Fibroblast of lung (primary cell): ENCODE results near the gene TMEM191C.
"Not testable (repeated sequence)": the region's sequence is repeated elsewhere in the genome, so short reads cannot be mapped to it uniquely, and the experiment has no call there.

ENCODE experiments used
- EZH2 ChIP-seq: IDR thresholded peaks from 2 replicates; pipeline ENCODE4 v1.5.1; 2012; ENCODE audit warnings: low read length, control low read depth, mild to moderate bottlenecking; ENCODE audit errors: missing control alignments
- TF ChIP-seq, protein P1 (sequence below), 2 donors: IDR thresholded peaks in 1 of 2; conservative IDR thresholded peaks in 1 of 2; 1 replicate in 1 of 2; 2 replicates in 1 of 2; pipeline ENCODE4 v1.5.1; 2011 to 2012; ENCODE audit warnings: low read length in 2 of 2, control low read depth in 1 of 2, inconsistent platforms in 1 of 2, low read depth in 1 of 2, mild to moderate bottlenecking in 1 of 2

DNA sequence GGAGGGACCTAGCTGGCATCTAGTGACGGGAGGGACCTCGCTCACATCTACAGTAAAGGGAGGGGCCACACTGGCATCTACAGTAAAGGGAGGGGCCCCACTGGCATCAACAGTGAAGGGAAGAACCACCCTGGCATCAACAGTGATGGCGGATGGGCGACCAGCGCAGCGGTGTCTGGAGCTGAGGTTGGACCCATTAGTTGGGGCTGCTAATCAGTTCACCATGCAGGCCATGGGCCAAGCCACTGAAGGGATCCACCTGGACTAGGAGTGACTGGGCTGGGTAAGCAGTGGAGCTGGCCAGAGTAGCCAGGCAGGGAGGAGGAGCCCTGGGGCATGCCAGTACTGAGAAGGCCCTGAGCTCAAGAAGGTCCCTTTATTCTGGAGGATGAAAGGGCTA is 23.4 kb downstream of the TMEM191C start:
- TF ChIP-seq, protein P1, sequence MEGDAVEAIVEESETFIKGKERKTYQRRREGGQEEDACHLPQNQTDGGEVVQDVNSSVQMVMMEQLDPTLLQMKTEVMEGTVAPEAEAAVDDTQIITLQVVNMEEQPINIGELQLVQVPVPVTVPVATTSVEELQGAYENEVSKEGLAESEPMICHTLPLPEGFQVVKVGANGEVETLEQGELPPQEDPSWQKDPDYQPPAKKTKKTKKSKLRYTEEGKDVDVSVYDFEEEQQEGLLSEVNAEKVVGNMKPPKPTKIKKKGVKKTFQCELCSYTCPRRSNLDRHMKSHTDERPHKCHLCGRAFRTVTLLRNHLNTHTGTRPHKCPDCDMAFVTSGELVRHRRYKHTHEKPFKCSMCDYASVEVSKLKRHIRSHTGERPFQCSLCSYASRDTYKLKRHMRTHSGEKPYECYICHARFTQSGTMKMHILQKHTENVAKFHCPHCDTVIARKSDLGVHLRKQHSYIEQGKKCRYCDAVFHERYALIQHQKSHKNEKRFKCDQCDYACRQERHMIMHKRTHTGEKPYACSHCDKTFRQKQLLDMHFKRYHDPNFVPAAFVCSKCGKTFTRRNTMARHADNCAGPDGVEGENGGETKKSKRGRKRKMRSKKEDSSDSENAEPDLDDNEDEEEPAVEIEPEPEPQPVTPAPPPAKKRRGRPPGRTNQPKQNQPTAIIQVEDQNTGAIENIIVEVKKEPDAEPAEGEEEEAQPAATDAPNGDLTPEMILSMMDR (conservative IDR thresholded peaks at IDR 0.05 in 1 of 2, IDR thresholded peaks at IDR 0.05 in 1 of 2; ENCODE audit: low read depth in 1 of 2, low read length in 2 of 2): not testable (repeated sequence)
- TF ChIP-seq EZH2: not testable (repeated sequence)
